D341Med (cell line): ENCODE measurements around the gene NABP2.
"Not testable (repeated sequence)": the region's sequence is repeated elsewhere in the genome, so short reads cannot be mapped to it uniquely, and the experiment has no call there.

Experiments used
- DNase-seq: peaks from one replicate; pipeline ENCODE4 v3.0.0; 2012; ENCODE audit warnings: low spot score

NABP2 gene

DNA sequence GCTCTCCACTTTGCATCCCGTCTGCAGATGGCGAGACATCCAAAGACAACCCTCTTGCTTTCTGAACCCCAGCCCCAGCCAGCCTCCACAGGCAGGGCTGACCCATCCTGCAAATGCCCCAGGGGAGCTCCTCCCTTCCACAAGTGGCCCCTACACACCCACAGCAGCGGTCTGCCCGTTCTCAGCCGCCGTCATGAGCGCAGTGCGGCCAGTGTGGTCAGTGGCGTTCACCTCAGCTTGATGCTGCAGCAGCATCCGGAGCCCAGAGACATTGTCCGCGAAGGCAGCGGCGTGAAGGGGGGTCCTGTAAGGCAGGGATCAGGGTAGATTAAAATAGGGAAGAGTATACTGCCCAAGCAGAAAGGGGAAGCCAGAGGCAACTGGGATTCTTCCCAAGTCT is 20.4 kb downstream of the NABP2 start:
- DNase-seq: no peak

DNA sequence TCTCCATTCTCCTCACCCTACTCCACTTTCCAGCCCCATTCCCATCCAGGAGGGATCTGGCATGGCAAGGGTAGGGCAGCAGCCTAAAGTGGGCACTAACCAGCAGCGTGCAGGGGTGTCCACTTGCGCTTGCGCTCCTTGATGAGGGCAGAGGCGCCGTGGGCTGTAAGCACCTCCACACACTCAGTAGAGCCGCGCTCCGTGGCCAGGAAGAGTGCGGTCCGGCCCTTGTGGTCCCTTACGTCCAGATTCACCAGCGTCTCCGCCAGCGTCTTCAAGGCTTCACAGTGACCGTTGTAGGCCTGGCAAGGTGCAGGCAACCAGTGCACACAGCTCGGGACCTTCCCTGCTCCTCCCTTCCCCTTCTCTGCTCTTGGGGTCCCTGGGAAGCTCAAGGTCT is 23.8 kb downstream of the NABP2 start:
- no peak for DNase-seq

DNA sequence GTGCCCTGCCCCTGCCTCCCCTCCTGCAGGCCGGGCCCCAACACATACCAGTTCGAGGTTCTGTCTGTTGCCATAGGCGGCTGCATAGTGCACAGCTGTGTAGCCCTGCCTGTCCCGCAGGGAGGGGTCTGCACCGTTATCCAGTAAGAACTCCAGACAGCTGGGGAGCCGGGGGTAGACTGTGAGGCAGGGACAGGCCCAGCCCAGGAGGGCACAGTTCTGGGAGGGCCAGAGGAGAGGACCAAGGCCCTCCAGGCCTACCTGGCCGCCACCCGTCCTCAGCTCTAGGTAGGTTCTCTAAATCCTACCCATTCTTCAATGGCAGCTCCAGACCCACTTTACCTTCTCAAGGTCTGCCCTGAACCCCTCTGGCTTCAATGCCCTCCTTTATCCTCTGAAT is 24.6 kb downstream of the NABP2 start:
- DNase-seq: no peak

DNA sequence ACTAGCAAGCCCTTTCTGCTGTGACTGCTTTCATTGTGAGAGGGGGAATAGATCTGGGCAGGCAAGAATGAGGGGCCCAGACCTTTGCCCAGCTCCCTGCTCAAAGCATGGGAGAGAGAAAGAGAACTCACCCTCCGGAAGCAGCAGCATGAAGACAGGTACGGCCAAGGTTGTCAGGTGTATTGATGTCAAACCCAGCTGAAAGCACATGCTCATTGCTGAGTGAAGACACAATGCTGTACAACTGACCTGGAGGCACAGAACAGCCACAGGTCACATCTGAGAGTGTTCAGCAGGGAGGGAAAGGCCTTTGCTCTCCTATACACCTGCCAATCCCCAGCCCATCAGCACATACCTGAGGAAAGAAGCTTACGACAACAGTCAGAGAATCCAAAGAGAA is 28.5 kb downstream of the NABP2 start:
- no peak for DNase-seq

DNA sequence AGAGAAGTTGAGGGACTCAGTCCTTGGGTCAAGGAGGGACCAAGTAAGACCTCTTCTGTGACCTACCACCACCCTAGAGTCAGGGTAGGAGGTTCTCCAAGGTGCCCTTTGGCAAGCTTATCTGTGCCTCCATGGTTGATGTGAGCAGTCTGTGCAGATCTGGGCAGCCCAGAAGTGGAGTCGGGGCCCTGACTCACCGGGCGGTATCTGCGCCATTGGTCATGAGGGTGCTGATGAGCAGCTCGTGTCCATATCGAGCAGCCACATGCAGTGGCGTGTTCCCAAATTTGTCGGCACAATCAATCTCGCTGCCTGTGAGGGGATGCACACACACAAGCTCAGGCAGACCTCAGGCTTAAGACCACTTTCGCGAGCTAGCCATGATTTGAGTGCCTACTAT is 28.9 kb downstream of the NABP2 start:
- DNase-seq: no peak

DNA sequence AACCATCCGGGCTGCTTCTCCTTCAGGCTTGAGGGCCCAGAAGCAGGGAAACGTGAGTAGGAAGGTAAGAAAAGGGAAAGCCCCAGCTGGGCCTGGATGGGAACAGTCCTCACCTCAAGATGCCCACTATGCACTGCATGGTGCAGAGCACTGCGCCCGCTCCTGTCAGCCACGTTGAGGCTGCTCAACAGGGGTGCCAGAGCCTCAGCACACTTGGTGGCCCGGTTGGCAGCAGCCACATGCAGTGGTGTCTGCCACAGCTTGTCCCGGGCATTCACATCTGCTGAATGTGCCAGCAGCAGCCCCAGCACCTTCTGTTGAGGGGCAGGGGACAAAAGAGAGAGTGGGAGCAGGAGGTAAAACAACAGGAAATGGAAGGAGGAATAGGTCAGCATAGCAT is 31.5 kb downstream of the NABP2 start:
- DNase-seq: no peak

DNA sequence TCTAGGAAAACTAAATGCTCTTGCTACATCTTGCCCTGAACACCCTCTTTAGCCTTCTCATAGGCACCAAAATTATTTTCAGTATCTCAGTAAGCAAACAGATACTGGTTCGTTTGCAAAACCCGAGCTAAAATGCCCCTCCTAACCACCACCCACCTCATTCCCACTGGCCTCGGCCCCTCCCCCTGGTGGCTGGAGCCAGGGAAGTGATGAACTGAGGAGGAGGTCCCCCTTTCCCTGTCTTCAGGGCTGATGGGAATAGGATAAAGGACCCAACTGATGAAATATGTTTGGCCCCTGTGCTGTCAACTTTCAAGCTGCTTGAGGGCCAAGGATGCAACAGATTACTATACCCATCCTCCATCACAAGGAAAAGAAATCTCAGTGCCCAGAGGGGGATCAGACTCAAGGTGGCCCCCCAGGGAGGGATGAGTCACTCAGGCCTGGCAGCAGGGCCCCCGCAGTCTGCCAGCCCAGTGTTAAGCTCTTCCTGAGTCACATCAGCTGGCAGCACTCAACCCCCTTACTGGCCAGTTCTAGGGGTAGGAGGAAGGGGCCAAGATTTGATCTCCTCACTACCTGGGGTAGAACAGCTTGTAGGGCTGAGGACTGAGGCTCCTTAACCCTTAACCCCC is 32.3 kb downstream of the NABP2 start:
- peak; percentile 30 for DNase-seq

DNA sequence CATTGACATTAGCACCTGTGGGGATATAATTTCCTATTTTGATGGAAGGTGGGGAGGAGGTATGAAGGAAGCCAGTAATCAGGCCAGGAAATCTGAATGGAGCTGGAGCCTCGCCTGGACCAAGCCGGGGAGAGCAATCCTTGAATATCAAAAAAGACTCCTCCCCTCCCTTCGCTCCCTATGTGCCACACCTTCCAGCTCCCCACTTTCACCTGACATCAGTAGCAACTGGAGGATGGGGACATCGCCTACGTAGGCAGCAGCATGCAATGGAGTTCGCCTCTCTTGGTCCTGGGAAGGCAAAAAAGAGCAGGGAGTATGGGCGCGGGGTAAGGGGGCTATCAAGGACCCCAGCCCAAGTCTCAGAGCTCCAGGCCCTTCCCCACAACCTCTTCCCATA is 32.9 kb downstream of the NABP2 start:
- DNase-seq: no peak

DNA sequence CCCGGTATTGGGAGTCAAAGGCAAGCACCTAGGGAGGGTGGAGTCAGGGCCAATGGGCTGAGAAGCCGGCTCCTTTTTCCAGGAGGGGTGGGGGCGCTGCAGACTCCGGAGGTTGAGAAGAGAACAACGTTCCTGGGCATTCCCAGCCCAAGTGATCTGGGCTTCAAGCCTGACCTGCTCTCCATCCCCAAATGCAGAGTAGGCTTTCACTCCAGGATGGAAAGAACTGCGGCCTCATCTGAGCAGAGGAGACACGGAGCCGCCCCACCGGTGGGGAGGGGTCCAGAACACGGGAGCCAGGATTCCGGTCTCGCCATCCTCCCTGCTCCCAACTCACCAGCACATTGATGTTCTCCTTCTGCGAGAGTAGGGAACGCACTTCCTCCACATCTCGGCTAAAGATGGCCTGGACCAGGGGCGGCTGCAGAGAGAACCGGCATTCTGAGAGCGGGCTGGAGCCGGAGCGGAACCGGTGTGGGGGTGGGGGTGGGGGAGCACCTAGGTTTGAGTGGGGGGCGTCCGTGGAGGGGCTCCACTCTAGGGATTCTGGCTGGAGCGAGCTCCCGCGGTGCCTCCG is 33.4 kb downstream of the NABP2 start:
- DNase-seq: peak; percentile 73

DNA sequence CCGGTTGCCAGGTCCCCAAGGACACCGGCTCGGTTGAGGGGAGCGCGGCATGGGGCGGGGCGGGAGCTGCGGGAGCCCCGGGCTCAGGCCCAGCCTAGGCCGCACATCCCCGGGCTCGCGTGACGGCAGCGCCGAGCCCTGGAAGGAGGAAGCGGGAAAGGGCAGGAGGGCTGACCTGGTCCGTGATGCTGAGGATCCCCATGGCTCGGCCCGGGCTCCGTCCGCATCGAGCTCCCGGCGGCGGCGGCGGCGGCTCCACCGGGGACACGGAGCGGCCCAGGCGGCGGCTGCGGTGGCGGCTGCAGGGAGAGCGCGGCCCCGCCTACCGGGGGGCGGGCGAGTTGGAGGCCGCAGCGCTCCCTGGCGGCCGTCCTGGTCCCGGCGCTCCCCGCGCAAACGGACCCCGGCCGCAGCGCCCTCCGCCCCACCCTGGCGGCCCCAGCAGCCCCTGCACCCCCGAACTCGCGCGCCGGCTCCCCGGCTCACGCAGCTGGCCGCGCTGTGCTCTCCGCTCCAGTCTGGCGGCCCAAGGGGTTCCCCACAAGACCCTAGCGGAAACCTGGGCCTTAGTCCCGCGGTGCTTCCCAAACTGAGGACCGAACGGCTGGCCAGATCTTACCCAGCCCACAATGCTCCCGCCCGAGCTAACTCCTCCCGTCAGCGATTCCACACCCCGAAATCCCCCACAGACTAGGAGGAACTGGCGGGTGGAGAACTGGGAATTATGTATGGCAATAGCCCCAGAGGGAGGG is 34.1 kb downstream of the NABP2 start, which contains the start of gene ANKRD52:
Gene ANKRD52, minus strand, starts transcription at position 317 of the 752 bp plus-strand sequence. Its CDS starts 115 bp downstream, at position 202.
- peak; percentile 98 for DNase-seq

DNA sequence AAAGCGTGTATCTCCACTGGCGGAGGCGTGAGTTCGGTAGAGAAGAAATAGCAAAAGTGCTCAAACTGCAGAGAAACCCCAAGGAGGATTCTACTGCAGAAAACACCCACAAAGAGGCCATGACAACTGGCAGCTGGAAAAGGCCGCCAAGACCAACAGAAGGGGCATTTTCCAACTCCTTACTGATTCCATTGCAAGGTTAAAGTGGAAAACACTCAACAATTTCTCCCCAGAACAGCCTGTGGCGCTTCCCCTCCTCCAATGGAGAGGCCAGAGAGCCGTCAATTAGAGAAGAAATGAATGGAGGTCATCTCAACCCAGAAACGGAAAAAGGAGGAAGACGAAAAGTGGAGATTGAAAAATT is 34.7 kb downstream of the NABP2 start:
- DNase-seq: no peak

DNA sequence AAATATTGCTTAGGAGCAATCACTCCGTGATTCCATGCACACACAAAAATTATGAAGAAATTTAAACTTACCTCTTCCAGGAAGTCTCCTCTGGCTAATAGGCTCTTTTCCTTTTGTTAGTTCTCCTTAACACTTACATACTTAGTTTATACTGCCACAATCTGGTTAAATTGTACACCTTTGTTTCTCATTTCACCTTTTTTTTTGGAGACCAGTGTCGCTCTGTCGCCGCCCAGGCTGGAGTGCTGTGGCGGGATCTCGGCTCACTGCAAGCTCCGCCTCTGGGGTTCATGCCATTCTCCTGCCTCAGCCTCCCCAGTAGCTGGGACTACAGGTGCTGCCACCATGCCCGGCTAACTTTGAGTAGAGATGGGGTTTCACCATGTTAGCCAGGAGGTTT is 36.2 kb downstream of the NABP2 start:
- no peak for DNase-seq

DNA sequence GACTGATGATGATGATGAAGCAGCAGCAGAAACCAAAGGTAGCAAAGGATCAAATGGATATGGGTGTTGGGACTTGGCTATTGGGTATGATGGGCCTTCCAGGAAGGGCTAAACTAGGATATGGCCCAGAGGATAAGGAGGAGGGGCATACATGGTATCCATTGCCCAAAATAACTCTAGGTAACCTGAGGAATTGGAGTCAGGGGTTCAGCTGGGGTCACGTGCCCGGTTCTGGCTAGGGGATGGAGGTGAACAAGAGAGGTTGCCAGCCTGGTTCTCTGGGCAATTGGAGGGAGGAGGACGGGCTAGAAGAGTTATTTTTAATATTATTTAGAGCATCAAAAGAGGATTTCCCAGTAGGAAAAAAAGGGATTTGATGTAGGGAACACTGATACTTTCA is 36.8 kb downstream of the NABP2 start:
- no peak for DNase-seq

DNA sequence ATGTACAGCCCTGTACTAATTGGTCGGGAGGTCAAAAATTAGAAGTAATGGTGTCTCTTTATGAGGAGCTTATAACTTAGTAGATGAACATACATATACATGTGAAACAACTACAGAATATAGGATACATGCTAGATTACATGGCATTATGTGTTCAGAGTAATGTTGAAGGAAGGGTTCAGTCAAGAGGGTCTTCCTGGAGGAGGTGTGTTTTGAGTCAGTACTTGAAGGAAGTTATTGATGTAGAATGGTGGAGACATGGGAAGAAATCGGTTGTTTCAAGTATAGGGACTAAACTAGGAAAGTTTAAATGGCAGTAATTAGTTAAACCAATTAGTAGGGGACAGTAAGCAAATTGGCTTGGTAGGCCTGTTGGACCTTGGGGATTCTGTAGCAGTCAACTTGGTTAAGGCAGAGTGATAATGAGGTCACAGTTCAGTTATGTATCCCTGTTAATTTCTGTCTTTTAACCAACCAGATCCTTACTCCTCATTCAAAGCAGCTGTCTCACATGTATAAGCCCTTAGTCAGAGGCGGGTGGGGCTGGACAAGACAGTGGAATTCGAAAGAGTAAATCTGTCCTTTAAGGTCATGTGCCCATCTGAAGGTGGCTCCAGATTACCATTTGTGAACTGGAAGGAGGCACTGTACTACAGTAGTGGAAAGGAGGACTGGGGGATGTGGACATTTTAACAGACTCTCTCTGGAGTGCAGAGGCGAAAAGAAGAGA is 37.5 kb downstream of the NABP2 start:
- no peak for DNase-seq

DNA sequence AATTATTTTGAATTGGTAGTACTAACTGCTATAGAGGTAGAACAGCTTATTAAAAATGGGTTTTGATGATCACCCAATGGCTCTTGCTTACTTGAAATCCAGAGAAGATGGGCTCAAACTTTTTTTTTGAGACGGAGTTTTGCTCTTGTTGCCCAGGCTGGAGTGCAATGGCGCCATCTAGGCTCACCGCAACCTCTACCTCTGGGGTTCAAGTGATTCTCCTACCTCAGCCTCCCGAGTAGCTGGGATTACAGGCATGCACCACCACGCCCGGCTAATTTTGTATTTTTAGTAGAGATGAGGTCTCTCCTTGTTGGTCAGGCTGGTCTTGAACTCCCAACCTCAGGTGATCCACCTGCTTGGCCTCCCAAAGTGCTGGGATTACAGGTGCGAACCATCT is 38.8 kb downstream of the NABP2 start:
- DNase-seq: not testable (repeated sequence)

DNA sequence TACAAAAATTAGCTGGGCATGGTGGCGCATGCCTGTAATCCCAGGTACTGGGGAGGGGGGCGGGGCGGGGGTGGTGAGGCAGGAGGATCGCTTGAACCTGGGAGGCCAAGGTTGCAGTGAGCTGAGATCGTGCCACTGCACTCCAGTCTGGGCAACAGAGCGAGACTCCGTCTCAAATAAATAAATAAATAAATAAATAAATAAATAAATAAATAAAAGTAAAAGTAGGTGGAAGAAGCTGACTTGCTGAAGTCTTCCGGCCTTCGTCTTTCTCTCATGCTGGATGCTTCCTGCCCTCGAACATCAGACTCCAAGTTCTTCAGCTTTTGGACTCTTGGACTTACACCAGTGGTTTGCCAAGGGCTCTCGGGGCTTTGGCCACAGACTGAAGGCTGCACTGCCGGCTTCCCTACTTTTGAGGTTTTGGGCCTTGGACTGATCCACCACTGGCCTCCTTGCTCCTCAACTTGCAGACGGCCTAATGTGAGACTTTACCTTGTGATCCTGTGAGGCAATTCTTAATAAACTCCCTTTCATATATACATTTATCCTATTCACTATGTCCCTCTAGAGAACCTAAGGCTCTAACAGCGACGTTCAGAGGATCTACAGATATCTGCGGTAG is 42.0 kb downstream of the NABP2 start:
- DNase-seq: not testable (repeated sequence)

DNA sequence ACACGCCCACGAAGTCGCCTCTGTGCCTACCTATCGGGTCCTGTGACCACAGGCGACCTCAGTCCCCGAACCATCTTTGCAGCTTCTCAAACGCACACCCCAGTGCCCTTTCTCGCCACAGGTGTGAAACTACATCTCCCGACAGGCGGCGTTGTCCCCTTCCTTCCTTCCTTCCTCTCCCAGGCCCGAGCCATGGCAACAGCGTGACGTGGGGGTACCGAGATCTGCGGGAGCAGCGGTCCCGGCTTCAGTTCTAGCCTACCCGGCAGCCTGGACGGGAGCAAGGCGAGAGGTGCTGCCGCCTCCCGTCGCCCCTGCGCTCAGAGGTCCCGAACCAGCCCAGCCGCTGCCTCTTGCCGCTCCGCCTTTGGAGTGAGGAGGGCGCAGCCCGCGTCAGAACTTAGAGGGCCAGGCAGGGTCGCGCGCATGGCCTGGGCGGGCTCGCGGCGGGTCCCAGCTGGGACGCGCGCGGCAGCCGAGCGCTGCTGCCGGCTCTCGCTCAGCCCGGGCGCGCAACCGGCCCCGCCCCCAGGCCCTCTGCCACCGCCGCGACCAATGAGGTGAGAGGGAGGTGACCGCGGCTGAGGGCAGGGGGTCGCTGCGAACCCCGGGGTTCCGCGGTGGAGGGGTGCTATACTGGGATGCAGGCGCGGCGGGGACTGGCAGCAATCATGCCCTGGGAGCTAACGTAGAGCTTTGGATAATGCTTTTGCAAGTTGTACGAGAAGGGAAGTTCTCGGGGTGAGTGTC is 42.7 kb downstream of the NABP2 start, which contains the start of gene COQ10A:
Gene COQ10A, plus strand, starts transcription at position 250 of the 750 bp plus-strand sequence. Its CDS starts 177 bp downstream, at position 427.
- peak; percentile 98 for DNase-seq

DNA sequence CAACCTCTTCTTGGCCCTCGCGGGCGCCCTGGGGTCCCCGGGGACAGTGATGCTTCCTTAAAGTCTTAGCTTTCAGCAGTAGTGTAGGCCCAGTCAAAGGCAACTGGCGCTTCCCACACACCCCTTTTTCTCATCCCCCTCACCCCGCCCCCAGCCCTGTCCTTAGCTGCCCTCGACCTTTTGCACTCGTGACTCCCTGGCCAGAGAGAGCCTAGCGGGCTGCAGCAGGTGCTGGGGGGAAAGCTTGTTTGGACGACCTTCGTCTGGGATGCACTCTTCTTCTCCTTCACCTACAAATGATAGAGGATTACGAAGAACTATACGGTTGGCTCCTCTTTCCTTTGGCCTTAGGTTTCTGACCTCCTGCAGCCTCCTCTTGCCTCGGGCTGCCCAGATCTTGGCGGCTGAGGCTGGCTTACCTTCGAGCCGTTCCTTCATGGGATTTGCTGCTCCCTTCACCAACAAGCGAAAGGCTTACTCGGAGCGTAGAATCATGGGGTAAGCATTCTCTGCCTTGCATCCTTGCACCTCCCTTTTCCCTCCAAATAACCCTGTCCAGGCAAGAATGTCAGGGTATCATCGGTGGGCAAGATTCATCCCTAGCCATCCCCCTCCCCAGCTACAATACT is 43.4 kb downstream of the NABP2 start:
- DNase-seq: no peak

DNA sequence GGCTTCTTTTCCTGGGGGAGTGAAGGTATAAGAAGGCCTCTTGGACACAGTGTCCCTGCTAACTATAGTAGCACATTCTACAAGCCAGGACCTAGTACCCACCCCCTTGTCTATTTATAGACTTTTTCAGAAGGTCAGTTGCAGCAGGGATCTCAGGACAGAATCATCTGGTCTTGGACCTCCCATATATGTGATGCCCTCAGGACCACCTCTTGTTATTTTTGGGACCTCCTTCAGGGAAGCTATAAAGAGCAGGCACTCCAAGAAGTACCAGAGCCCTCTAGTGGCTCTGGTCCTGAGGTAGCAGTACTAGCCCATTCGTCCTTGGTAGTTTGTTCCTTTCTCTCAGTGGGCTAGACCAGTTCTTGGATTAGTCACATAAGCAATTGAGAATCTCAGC is 46.9 kb downstream of the NABP2 start:
- DNase-seq: peak; percentile 55

DNA sequence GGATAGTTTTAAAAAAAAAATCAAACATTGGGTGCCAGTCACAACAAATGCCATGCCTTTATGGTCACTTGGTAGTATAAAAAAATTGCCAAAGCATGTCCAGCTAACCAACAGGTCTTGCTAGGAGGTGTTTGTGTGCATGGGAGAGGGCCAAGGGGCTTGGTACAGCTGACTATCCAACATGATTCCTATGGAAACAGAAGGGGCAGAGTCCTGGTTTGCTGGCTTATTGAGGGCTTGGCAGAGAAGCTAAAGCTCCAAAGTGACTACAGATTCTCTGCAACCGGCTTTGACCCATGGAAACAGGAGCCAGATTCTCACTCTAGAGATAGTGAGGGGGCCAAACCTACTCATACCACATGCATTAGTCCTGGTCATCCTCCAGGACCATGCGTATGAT is 48.3 kb downstream of the NABP2 start:
- not testable (repeated sequence) for DNase-seq

DNA sequence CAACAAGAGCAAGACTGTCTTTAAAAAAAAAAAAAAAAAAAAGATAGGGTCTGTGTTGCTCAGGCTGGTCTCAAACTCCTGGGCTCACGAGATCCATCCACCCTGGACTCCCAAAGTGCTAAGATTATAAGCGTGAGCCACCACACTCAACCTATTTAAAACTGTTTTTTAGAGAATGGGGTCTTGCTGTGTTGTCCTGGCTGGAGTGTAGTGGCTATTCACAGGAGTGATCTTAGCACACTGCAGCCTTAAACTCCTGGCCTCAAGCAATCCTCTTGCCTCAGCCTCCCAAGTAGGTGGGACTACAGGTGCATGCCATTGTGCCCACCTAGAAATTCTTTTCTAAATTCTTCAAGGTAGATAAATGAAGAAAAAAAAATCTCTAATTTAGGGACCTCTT is 50.2 kb downstream of the NABP2 start:
- DNase-seq: no peak
